ENCODE measurements around the gene ANKRD44. TPM values are rescaled to one million over a fixed set of nuclear protein-coding genes. Genes with fewer than 3 reads are reported as not detected.
"Not testable (repeated sequence)": the region's sequence is repeated elsewhere in the genome, so short reads cannot be mapped to it uniquely, and the experiment has no call there.

The ANKRD44 gene
- total RNA-seq, 4 donors from 2014 or later: 9.1 to 20.8 (median 14.9) TPM

DNA sequence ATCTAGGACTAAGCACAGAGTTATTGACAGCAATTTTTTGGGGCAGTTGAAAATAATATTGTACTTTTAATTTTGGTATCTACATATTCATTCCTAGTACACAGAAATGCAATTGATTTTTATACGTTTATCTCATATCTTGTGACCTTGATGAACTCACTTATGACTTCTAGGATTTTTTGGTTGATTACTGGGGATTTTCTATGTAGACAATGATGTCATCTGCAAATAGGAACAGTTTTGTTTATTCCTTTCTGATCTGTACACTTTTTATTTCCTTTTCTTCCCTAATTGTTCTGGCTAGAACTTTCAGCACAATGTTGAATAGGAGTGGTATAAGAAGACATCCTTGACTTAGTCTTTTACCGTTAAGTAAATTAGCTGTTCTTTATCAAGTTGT, 240.6 kb downstream of the ANKRD44 start:
- intact Hi-C loops (cut with DNase I; ENCODE audit: low total_unique reads): no loop called here
- DNase-seq (ENCODE audit: low spot score in 2 of 2): no peak
- 72 to 73% methylated on average over 2 of the region's 2 CpGs for WGBS, 2 donors
- TF ChIP-seq, protein P1, sequence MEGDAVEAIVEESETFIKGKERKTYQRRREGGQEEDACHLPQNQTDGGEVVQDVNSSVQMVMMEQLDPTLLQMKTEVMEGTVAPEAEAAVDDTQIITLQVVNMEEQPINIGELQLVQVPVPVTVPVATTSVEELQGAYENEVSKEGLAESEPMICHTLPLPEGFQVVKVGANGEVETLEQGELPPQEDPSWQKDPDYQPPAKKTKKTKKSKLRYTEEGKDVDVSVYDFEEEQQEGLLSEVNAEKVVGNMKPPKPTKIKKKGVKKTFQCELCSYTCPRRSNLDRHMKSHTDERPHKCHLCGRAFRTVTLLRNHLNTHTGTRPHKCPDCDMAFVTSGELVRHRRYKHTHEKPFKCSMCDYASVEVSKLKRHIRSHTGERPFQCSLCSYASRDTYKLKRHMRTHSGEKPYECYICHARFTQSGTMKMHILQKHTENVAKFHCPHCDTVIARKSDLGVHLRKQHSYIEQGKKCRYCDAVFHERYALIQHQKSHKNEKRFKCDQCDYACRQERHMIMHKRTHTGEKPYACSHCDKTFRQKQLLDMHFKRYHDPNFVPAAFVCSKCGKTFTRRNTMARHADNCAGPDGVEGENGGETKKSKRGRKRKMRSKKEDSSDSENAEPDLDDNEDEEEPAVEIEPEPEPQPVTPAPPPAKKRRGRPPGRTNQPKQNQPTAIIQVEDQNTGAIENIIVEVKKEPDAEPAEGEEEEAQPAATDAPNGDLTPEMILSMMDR (IDR thresholded peaks at IDR 0.05): no peak
- no peak for TF ChIP-seq POLR2A (IDR thresholded peaks at IDR 0.05)
- no peak overlapping the region for H3K4me3 ChIP-seq (ENCODE audit: low read depth, poor library complexity, severe bottlenecking)

DNA sequence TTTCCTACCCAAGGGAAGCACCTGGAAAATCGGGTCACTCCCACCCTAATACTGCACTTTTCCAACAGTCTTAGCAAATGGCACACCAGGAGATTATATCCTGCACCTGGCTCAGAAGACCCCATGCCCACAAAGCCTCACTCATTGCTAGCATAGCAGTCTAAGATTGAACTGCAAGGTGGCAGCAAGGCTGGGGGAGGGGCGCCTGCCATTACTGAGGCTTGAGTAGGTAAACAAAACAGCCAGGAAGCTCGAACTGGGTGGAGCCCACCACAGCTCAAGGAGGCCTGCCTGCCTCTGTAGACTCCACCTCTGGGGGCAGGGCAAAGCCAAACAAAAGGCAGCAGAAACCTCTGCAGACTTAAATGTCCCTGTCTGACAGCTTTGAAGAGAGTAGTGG, 248.0 kb downstream of the ANKRD44 start:
- intact Hi-C loops (cut with DNase I; ENCODE audit: low total_unique reads); H3K4me3 ChIP-seq (ENCODE audit: low read depth, poor library complexity, severe bottlenecking); DNase-seq (ENCODE audit: low spot score in 2 of 2): not testable (repeated sequence)
- 71 to 93% methylated on average over 3 of the region's 3 CpGs for WGBS, 2 donors

DNA sequence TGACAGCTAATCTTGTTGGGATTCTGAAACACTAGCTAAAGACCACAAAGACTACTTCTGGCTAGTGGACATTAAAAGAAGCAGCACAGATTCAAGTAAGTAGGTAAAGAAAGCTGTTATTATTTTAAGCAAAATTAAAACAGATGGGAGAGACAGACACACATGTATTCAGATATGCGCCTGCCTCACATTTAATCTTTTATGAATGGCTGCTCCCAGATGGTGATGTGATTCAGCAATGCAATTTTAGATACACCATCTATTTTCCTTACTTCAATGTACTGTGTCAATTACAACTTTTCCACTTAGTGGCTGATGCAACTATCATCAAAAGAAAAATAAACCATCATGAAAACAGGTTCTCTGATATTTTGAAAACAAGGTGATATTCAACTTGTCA, 251.1 kb downstream of the ANKRD44 start:
- TF ChIP-seq POLR2A (IDR thresholded peaks at IDR 0.05): no peak
- TF ChIP-seq, protein P1 (IDR thresholded peaks at IDR 0.05): no peak
- WGBS, 2 donors: 95 to 96% methylated on average over 1 of the region's 1 CpG
- intact Hi-C loops (cut with DNase I; ENCODE audit: low total_unique reads): no loop called here
- DNase-seq (ENCODE audit: low spot score in 2 of 2): no peak
- H3K4me3 ChIP-seq (ENCODE audit: low read depth, poor library complexity, severe bottlenecking): no peak overlapping the region

DNA sequence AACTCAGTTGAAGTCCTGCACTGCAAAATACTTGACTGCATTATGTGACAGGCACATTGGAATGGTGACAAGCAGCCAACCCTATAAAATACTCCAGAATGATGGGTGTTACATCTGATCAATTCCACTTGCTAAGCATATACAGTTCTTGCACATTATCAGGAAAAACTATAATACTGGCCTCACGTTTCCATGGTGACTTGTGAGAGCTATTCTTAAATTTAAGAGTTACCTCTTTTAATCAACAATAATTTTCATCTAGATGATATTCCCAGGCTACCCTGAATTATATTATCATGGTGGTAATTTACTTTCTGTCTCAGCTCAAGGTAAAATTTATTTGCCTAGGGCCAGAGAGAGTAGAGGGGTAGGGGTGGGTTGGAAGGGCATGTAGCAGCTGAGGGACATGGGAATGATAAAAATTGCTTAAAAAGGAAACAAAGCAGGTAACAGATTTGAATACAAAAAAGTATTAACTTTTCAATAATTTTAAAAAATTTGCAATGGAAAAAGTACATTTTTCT, 251.7 kb downstream of the ANKRD44 start:
- intact Hi-C loops (cut with DNase I; ENCODE audit: low total_unique reads): no loop called here
- H3K4me3 ChIP-seq (ENCODE audit: low read depth, poor library complexity, severe bottlenecking): no peak overlapping the region
- TF ChIP-seq, protein P1 (IDR thresholded peaks at IDR 0.05): no peak
- no peak for TF ChIP-seq POLR2A (IDR thresholded peaks at IDR 0.05)
- 94 to 95% methylated on average over 1 of the region's 1 CpG for WGBS, 2 donors
- DNase-seq (ENCODE audit: low spot score in 2 of 2): no peak

DNA sequence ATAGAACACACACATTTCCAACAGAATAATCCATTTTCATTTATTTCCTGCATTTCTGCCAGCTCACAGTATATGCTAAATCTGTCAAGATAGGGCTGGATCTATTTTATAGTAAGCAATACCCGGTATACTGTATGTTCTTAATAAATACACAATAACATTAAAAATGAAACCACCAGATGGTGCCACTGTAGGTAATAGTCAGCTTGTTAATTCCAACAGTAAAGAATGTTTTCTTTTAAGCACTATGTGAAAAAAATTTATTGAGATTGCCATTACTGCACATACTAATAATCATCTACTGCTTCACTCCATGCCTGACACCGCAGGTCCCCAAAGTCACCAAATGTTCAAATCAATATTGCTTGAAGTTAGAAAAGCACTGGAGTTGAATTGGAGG, 252.6 kb downstream of the ANKRD44 start:
- no peak overlapping the region for H3K4me3 ChIP-seq (ENCODE audit: low read depth, poor library complexity, severe bottlenecking)
- TF ChIP-seq, protein P1 (IDR thresholded peaks at IDR 0.05): no peak
- TF ChIP-seq POLR2A (IDR thresholded peaks at IDR 0.05): no peak
- intact Hi-C loops (cut with DNase I; ENCODE audit: low total_unique reads): no loop called here
- DNase-seq (ENCODE audit: low spot score in 2 of 2): no peak
- WGBS, 2 donors: 79 to 80% methylated on average over 2 of the region's 2 CpGs

DNA sequence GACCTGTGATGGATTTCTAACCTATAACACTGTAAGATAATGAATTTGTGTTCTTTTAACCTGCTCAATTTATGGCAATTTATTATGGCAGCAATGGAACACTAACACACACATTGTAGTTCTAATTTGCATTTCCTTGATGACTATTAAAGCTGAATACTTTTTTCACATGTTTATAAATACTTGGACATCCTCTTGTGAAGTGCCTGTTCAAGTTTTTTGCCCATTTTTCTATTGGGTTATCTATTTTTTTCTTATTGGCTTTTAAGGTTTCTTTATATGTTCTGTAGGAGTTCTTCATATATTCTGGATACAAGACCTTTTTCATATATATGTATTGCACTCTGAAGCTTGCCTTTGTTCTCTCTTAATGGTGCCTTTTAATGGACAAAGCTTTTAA, 255.5 kb downstream of the ANKRD44 start:
- TF ChIP-seq, protein P1 (IDR thresholded peaks at IDR 0.05): no peak
- no peak for TF ChIP-seq POLR2A (IDR thresholded peaks at IDR 0.05)
- DNase-seq (ENCODE audit: low spot score in 2 of 2): no peak
- intact Hi-C loops (cut with DNase I; ENCODE audit: low total_unique reads): no loop called here
- no peak overlapping the region for H3K4me3 ChIP-seq (ENCODE audit: low read depth, poor library complexity, severe bottlenecking)
